ENCODE data around the gene ZEB2. TPM values are rescaled to one million over a fixed set of nuclear protein-coding genes. Genes with fewer than 3 reads are reported as not detected.

The ZEB2 gene
- total RNA-seq, 1 donor from 2014 or later = 106 TPM

DNA sequence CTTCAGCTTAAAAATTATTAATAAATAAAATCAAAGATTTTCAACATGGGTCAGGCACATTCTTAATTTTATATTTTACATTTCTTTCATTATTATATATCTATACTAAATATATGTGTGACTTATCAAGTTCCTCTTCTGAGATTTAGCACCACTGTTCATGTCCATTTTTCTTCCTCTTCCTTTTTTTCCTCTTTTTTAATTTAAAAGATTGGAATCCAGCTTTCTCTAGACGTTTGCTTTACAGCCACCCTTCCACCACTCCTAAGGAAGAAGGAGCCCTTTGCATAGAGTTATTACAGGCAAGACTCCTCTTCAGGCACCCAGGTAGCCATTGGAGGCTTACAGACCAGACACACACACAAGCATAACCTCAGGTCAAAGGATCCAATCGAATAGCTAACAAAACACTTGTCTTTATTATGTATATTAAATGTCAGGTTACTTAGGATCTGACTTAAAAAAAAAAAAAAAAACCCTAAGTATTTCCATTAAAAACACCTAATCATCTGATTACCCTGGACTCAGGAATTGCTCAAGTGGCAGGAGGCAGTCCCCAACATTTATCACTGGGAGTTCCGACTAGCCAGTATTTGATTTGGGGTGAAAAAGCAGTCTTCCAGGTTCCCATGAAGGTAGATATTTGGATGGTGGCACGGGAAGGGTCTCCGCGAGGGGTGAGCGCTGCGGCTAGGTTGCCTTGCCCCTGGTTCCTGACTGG is 2.4 kb upstream of the ZEB2 start:
- peak overlapping the region; percentile 34 for H2AFZ ChIP-seq (replicated peaks)
- no peak overlapping the region for H3K27ac ChIP-seq
- H3K27me3 ChIP-seq = no peaks in the 10 kb centered on the region
- TF ChIP-seq EZH2phosphoT487 (IDR thresholded peaks at IDR 0.05) (no peak), EZH2 (IDR thresholded peaks at IDR 0.05) (no peak)
- TF ChIP-seq, protein P1, sequence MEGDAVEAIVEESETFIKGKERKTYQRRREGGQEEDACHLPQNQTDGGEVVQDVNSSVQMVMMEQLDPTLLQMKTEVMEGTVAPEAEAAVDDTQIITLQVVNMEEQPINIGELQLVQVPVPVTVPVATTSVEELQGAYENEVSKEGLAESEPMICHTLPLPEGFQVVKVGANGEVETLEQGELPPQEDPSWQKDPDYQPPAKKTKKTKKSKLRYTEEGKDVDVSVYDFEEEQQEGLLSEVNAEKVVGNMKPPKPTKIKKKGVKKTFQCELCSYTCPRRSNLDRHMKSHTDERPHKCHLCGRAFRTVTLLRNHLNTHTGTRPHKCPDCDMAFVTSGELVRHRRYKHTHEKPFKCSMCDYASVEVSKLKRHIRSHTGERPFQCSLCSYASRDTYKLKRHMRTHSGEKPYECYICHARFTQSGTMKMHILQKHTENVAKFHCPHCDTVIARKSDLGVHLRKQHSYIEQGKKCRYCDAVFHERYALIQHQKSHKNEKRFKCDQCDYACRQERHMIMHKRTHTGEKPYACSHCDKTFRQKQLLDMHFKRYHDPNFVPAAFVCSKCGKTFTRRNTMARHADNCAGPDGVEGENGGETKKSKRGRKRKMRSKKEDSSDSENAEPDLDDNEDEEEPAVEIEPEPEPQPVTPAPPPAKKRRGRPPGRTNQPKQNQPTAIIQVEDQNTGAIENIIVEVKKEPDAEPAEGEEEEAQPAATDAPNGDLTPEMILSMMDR (IDR thresholded peaks at IDR 0.05) = no peak
- Mint-ChIP-seq H3K4me1 (peaks cover 52% of the 10 kb centered on the region), H3K9me3 (no peaks in the 10 kb centered on the region), H3K27me3 (ENCODE audit: insufficient read depth, low read depth) (no peaks in the 10 kb centered on the region), H3K27ac (peak overlapping the region; percentile 95), H3K36me3 (no peaks in the 10 kb centered on the region), H3K4me3 (peak overlapping the region; percentile 86)
- H3K9me3 ChIP-seq (ENCODE audit: low read depth) = no peaks in the 10 kb centered on the region
- no peak for DNase-seq (ENCODE audit: low spot score)
- H3K4me2 ChIP-seq = peak overlapping the region; percentile 92
- H3K79me2 ChIP-seq (ENCODE audit: low read depth) = peaks cover 27% of the 10 kb centered on the region
- peaks cover 63% of the 10 kb centered on the region for H3F3A ChIP-seq (ENCODE audit: low read depth)
- H3K4me1 ChIP-seq = peaks cover 33% of the 10 kb centered on the region
- H3K4me3 ChIP-seq = peak overlapping the region; percentile 64
- no peaks in the 10 kb centered on the region for H4K20me1 ChIP-seq (ENCODE audit: low read depth)
- no peak overlapping the region for H3K9ac ChIP-seq
- H3K36me3 ChIP-seq = no peaks in the 10 kb centered on the region

DNA sequence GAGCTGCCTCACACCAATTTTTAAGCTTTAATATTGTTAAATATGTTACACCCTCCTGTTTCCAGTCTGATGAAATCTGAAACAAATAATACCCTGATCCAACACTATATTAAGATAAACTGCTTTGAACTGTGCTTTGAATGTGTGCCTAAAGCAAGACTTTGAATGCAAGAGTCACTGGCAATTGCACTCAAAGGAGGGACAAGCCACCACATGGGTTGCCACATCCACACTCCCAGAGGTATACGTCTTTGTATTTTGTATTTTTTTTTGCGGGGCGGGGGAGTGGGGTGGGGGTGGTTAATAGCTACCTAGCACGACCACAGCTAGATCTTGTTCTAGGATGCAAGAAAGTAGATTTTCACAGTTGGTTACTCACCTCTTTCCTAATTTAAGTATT is 1.8 kb upstream of the ZEB2 start:
- H3K9me3 Mint-ChIP-seq = peaks cover 2% of the 10 kb centered on the region
- H3K4me3 Mint-ChIP-seq = peak overlapping the region; percentile 70
- no peak for DNase-seq (ENCODE audit: low spot score)
- H3K27ac Mint-ChIP-seq = no peak overlapping the region
- H3K27me3 Mint-ChIP-seq (ENCODE audit: insufficient read depth, low read depth) = no peaks in the 10 kb centered on the region
- no peak overlapping the region for H2AFZ ChIP-seq (replicated peaks)
- H4K20me1 ChIP-seq (ENCODE audit: low read depth) = no peaks in the 10 kb centered on the region
- peaks cover 33% of the 10 kb centered on the region for H3K4me1 ChIP-seq
- no peak overlapping the region for H3K4me3 ChIP-seq
- TF ChIP-seq EZH2 (IDR thresholded peaks at IDR 0.05) = no peak
- TF ChIP-seq EZH2phosphoT487 (IDR thresholded peaks at IDR 0.05) = no peak
- TF ChIP-seq, protein P1 (IDR thresholded peaks at IDR 0.05) = no peak
- H3K9ac ChIP-seq = no peak overlapping the region
- no peaks in the 10 kb centered on the region for H3K36me3 ChIP-seq
- H3K27ac ChIP-seq = no peak overlapping the region
- no peaks in the 10 kb centered on the region for H3K27me3 ChIP-seq
- H3K79me2 ChIP-seq (ENCODE audit: low read depth) = peaks cover 33% of the 10 kb centered on the region
- peak overlapping the region; percentile 96 for H3K4me2 ChIP-seq
- H3K9me3 ChIP-seq (ENCODE audit: low read depth) = no peaks in the 10 kb centered on the region
- H3K4me1 Mint-ChIP-seq = peaks cover 46% of the 10 kb centered on the region
- H3K36me3 Mint-ChIP-seq = peaks cover 2% of the 10 kb centered on the region
- peaks cover 63% of the 10 kb centered on the region for H3F3A ChIP-seq (ENCODE audit: low read depth)

DNA sequence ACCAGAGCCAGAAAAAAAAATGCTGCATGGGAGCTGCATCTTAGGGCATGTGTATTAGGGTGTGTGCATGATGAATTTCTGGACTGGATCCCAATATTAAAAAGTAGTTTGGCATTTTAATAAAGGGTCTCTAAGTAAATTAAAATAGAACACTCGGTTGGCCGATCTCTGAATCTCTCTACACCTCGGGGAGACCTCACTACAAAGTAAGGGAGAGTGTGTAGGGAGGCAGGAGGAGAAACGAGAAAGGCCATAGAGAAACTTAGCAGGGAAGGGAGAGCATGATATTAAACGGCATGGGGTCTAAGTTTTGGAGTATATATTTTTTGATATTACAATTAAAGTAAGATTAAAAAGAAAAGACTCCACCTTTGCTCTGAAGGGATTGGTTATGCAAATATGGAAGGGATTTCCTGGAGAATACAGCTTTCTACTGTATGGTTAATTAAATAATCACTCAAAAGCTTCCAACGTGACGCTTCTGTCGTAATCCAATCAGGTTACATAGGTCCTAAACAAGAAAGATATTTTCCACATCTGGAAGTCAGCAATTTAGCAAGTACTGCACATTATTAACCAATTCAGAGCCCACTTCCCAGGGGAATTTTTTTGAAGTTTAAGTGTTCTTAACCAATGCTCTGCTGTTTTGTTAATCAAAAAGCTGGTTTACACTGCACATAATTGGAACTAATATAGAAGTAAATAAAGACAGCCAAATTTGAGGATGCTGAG is 1.0 kb upstream of the ZEB2 start:
- H2AFZ ChIP-seq (replicated peaks) = no peak overlapping the region

More for the DNA sequence above, 1.0 kb upstream of the ZEB2 start:
- no peak overlapping the region for H3K4me3 Mint-ChIP-seq
- Histone ChIP-seq H3K4me3 (peak overlapping the region; percentile 75), H3K9ac (no peak overlapping the region), H3K9me3 (ENCODE audit: low read depth) (no peaks in the 10 kb centered on the region), H3K36me3 (no peaks in the 10 kb centered on the region), H3K4me1 (peaks cover 33% of the 10 kb centered on the region), H3F3A (ENCODE audit: low read depth) (peaks cover 63% of the 10 kb centered on the region), H3K27ac (no peak overlapping the region), H3K4me2 (peak overlapping the region; percentile 96), H3K27me3 (no peaks in the 10 kb centered on the region), H3K79me2 (ENCODE audit: low read depth) (peaks cover 41% of the 10 kb centered on the region), H4K20me1 (ENCODE audit: low read depth) (no peaks in the 10 kb centered on the region)
- H3K27ac Mint-ChIP-seq = peak overlapping the region; percentile 72
- peaks cover 3% of the 10 kb centered on the region for H3K27me3 Mint-ChIP-seq (ENCODE audit: insufficient read depth, low read depth)
- TF ChIP-seq EZH2phosphoT487 (IDR thresholded peaks at IDR 0.05) (no peak), EZH2 (IDR thresholded peaks at IDR 0.05) (no peak)
- TF ChIP-seq, protein P1 (IDR thresholded peaks at IDR 0.05) = no peak
- peaks cover 40% of the 10 kb centered on the region for H3K4me1 Mint-ChIP-seq
- no peak for DNase-seq (ENCODE audit: low spot score)
- H3K9me3 Mint-ChIP-seq = peaks cover 2% of the 10 kb centered on the region
- peaks cover 2% of the 10 kb centered on the region for H3K36me3 Mint-ChIP-seq
